ENCODE results near the gene SFXN2.

GRCh38 chr10:102677331-102678067 is 36.9 kb upstream of the SFXN2 start:
- TF ChIP-seq CTCF (conservative IDR thresholded peaks at IDR 0.05; ENCODE audit: low read length): no peak
- no peak for TF ChIP-seq EZH2phosphoT487 (IDR thresholded peaks at IDR 0.05; ENCODE audit: borderline replicate concordance)
